ENCODE results near the gene MADD.
A peak's percentile ranks its signal among the peaks of the same experiment; 100 is the strongest.

The MADD gene

DNA sequence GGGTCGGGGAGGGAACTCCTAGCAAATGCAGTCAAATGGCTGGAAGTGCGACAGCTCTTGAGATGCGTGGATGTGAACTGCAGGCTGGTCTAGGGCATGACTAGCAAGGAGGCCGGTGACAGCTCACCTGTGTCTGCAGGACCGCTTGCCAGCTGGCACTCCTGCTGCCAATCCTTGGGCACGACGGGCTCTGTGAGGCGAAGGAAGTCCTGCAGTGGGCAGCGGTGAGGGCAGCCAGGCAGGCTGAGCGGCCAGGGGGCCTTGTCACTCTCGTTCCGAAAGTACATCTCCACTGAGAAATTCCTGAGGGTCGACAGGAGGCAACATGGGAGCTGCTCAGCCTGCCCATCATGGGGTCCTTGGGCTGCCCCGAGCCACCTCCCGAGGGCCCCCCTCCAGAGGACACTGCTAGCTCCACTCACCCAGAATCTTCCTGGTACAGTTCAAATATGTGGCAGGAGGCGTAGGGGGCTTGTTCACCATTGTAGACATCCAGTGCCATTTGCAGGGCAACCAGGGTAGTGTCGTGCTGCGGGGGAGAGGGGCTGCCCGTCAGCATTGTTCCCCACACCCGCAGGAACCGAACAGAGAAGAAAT, 27.2 kb upstream of the MADD start:
- Histone ChIP-seq H3K4me3 (ENCODE audit: control insufficient read depth in 1 of 7, extremely low read depth in 1 of 7, insufficient read depth in 4 of 7, low read depth in 2 of 7, low read length in 6 of 7) (no peak overlapping the region), H3K4me1 (ENCODE audit: control extremely low read depth in 1 of 4, control insufficient read depth in 4 of 4, insufficient read depth in 4 of 4, low read length in 3 of 4) (peaks cover under 1 to 6% (median under 1%) of the 10 kb centered on the region in 4 experiments), H3K27me3 (replicated peaks in 2 of 5; ENCODE audit: control insufficient read depth in 4 of 5, insufficient read depth in 5 of 5, low read length in 4 of 5) (no peaks in the 10 kb centered on the region), H3K36me3 (ENCODE audit: control insufficient read depth in 4 of 4, insufficient read depth in 4 of 4, low read length in 3 of 4) (peaks cover 21 to 78% (median 57%) of the 10 kb centered on the region in 4 experiments), H3K9me3 (ENCODE audit: control extremely low read depth in 1 of 5, control insufficient read depth in 4 of 5, insufficient read depth in 2 of 5, low read depth in 1 of 5, low read length in 4 of 5) (no peaks in the 10 kb centered on the region), H3K27ac (ENCODE audit: insufficient read depth in 1 of 2, low read depth in 1 of 2, low read length in 2 of 2, poor library complexity in 1 of 2, severe bottlenecking in 2 of 2) (no peak overlapping the region)
- WGBS (ENCODE audit: insufficient coverage): 94% methylated on average over 20 of the region's 21 CpGs
- ChIA-PET CTCF (interaction anchor here (1.5 to 2.1 kb wide), 4 partner anchors 9 to 26 kb away, joined by 4 to 10 read pairs (median 5); no protein-coding TSS in a partner anchor), POLR2A (no interaction called here)
- no peak for DNase-seq

DNA sequence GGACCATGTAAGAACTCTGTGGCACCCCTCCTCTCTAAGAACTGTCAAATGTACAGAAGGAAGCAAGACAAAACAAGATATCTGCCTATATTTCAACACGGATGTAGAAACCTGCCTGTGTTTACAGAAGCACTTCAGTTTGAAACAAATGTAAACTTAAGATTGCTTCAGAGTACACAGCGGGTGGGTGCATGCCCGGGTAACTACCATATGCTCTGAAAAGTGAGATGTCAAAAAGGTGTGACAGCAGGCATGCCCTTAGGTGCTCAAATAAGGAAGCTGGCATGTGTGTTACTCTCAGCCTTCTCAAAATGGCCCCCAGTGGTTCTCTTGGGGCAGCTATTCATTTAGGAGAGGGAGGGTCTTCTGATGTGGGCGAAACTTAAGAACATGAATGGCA, 26.5 kb upstream of the MADD start:
- peaks cover 6 to 13% (median 8%) of the 10 kb centered on the region in 4 experiments for H3K4me1 ChIP-seq (ENCODE audit: control extremely low read depth in 1 of 4, control insufficient read depth in 4 of 4, insufficient read depth in 4 of 4, low read length in 3 of 4)
- H3K9me3 ChIP-seq (ENCODE audit: control extremely low read depth in 1 of 5, control insufficient read depth in 4 of 5, insufficient read depth in 2 of 5, low read depth in 1 of 5, low read length in 4 of 5): no peaks in the 10 kb centered on the region
- no peaks in the 10 kb centered on the region for H3K27me3 ChIP-seq (replicated peaks in 2 of 5; ENCODE audit: control insufficient read depth in 4 of 5, insufficient read depth in 5 of 5, low read length in 4 of 5)
- H3K4me3 ChIP-seq (ENCODE audit: control insufficient read depth in 1 of 7, extremely low read depth in 1 of 7, insufficient read depth in 4 of 7, low read depth in 2 of 7, low read length in 6 of 7): no peak overlapping the region
- 96% methylated on average over 4 of the region's 4 CpGs for WGBS (ENCODE audit: insufficient coverage)
- ChIA-PET CTCF (interaction anchor here (1.5 to 9.7 kb wide), 3 partner anchors 9 to 19 kb away, joined by 4 to 145 read pairs (median 5); partner anchors contain the start of gene NR1H3), POLR2A (no interaction called here)
- no peak for DNase-seq
- no peak overlapping the region for H3K27ac ChIP-seq (ENCODE audit: insufficient read depth in 1 of 2, low read depth in 1 of 2, low read length in 2 of 2, poor library complexity in 1 of 2, severe bottlenecking in 2 of 2)
- H3K36me3 ChIP-seq (ENCODE audit: control insufficient read depth in 4 of 4, insufficient read depth in 4 of 4, low read length in 3 of 4): peaks cover 21 to 72% (median 52%) of the 10 kb centered on the region in 4 experiments

DNA sequence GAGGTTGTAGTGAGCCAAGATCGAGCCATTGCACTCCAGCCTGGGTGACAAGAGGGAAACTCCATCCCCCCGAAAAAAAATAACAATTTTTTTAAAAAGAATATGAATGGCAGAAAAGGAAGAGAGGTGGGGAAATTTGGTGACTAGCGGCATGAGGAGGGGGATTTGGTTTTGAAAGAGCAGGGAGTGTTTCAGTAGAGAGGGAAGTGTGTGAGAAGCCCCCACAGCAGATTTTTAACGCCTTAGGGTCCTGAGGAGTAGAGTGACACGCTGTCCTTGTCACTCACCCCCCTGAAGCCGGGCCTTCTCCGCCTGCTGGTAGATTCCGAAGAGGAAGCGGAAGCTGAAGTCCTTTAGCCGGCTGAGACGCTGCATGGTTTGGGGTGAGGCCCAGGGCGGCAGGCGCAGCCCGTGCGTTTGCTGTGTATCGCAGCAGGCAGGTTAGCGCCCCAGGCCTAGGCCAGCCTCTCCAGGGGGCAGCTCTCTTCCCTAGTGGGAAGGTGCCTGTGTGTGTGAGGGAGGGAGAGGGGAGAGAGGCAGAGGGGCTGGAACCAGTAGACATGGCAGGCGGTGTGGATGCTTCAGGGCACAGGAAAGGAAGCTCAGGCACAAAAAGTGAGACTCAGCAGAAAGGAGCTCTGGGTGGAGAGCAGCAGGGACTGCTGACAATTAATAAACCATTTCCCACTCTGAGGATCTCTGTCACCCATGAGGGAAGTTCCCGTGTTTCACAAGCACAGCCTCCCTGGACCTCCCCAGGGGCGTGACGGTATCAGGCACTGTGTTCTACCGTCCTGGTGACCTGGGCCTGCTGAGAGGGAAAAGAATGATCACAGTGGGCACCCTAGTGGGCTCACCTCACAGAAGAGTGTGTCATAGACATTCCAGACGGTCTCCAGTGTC, 25.2 kb upstream of the MADD start:
- H3K4me3 ChIP-seq (ENCODE audit: control insufficient read depth in 1 of 7, extremely low read depth in 1 of 7, insufficient read depth in 4 of 7, low read depth in 2 of 7, low read length in 6 of 7): no peak overlapping the region
- H3K4me1 ChIP-seq (ENCODE audit: control extremely low read depth in 1 of 4, control insufficient read depth in 4 of 4, insufficient read depth in 4 of 4, low read length in 3 of 4): peaks cover 11 to 21% (median 14%) of the 10 kb centered on the region in 4 experiments
- ChIA-PET POLR2A (no interaction called here), CTCF (interaction anchor here (1.0 to 9.7 kb wide), 3 partner anchors 11 to 18 kb away, joined by 3 to 145 read pairs (median 5); partner anchors contain the start of gene NR1H3)
- H3K9me3 ChIP-seq (ENCODE audit: control extremely low read depth in 1 of 5, control insufficient read depth in 4 of 5, insufficient read depth in 2 of 5, low read depth in 1 of 5, low read length in 4 of 5): no peaks in the 10 kb centered on the region
- no peak overlapping the region for H3K27ac ChIP-seq (ENCODE audit: insufficient read depth in 1 of 2, low read depth in 1 of 2, low read length in 2 of 2, poor library complexity in 1 of 2, severe bottlenecking in 2 of 2)
- 91% methylated on average over 19 of the region's 23 CpGs for WGBS (ENCODE audit: insufficient coverage)
- H3K36me3 ChIP-seq (ENCODE audit: control insufficient read depth in 4 of 4, insufficient read depth in 4 of 4, low read length in 3 of 4): peaks cover 19 to 60% (median 43%) of the 10 kb centered on the region in 4 experiments
- DNase-seq: no peak
- no peaks in the 10 kb centered on the region for H3K27me3 ChIP-seq (replicated peaks in 2 of 5; ENCODE audit: control insufficient read depth in 4 of 5, insufficient read depth in 5 of 5, low read length in 4 of 5)

DNA sequence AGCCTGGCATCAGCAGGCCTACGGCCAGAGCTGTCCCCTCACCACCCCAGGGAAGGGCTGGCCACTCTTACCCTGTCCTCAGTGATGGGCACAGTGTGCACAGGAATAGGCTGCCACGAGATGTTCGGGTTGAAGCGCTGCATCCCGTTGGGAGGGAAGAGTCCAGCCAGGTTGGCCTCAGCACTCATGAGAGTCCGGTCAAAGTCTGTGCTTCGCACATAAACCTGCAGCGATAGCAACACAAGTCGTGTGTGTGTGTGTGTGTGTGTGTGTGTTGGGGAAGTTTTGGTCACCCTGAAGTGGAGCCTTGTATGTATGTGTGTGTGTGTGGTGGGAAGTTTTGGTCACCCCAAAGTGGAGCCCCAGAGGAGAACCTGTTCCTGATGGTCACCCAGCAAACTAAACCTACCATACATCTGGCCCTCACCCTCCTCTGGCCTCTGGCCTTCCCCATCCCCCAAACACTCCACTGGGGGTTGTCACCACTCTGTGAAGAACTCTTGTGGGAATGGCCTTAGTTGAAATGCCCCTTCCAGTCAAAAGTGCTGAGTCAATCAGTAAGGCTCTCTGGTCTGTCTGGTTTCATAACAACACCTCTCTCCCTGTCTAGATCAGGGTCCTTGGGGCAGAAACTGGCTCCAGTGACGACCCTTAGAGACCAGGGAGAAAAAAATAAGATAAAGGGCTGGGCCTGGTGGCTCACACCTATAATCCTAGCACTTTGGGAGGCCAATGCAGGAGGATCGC, 24.1 kb upstream of the MADD start:
- Histone ChIP-seq H3K27me3 (replicated peaks in 2 of 5; ENCODE audit: control insufficient read depth in 4 of 5, insufficient read depth in 5 of 5, low read length in 4 of 5) (no peaks in the 10 kb centered on the region), H3K4me3 (ENCODE audit: control insufficient read depth in 1 of 7, extremely low read depth in 1 of 7, insufficient read depth in 4 of 7, low read depth in 2 of 7, low read length in 6 of 7) (no peak overlapping the region), H3K27ac (ENCODE audit: insufficient read depth in 1 of 2, low read depth in 1 of 2, low read length in 2 of 2, poor library complexity in 1 of 2, severe bottlenecking in 2 of 2) (no peak overlapping the region), H3K9me3 (ENCODE audit: control extremely low read depth in 1 of 5, control insufficient read depth in 4 of 5, insufficient read depth in 2 of 5, low read depth in 1 of 5, low read length in 4 of 5) (no peaks in the 10 kb centered on the region), H3K36me3 (ENCODE audit: control insufficient read depth in 4 of 4, insufficient read depth in 4 of 4, low read length in 3 of 4) (peaks cover 17 to 50% (median 36%) of the 10 kb centered on the region in 4 experiments), H3K4me1 (ENCODE audit: control extremely low read depth in 1 of 4, control insufficient read depth in 4 of 4, insufficient read depth in 4 of 4, low read length in 3 of 4) (peaks cover 11 to 21% (median 15%) of the 10 kb centered on the region in 4 experiments)
- no peak for DNase-seq
- POLR2A ChIA-PET: no interaction called here
- CTCF ChIA-PET: interaction anchor here (4.0 to 9.7 kb wide), 2 partner anchors 10 to 17 kb away, joined by 62 to 145 read pairs; partner anchors contain the start of gene NR1H3
- 96% methylated on average over 5 of the region's 11 CpGs for WGBS (ENCODE audit: insufficient coverage)

DNA sequence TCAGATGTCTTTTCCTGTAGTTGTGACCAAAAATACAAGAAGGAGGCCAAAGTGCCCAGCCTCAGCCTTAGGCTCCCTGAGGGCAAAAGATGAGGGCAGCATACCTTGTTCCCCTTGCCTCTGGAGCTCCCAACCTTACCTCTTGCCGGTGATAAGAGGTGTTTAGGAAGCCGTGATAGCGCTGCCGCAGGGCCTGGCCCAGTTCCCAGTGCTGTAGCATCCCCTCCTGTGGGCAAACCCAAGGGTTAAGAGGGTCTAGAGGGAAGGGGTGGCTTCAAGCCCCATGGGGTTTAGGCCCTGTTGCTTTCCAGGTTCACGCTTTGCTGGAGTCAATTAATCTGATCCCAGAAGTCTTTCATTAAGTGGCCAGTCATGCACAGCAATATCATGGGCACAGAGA, 22.4 kb upstream of the MADD start:
- peaks cover 11 to 34% (median 22%) of the 10 kb centered on the region in 4 experiments for H3K36me3 ChIP-seq (ENCODE audit: control insufficient read depth in 4 of 4, insufficient read depth in 4 of 4, low read length in 3 of 4)
- POLR2A ChIA-PET: interaction anchor here (0.8 to 1.8 kb wide), 4 partner anchors 12 to 33 kb away, joined by 3 to 9 read pairs (median 4); partner anchors contain the start of gene DDB2
- no peak for DNase-seq
- no peak overlapping the region for H3K27ac ChIP-seq (ENCODE audit: insufficient read depth in 1 of 2, low read depth in 1 of 2, low read length in 2 of 2, poor library complexity in 1 of 2, severe bottlenecking in 2 of 2)
- peaks cover 11 to 21% (median 15%) of the 10 kb centered on the region in 4 experiments for H3K4me1 ChIP-seq (ENCODE audit: control extremely low read depth in 1 of 4, control insufficient read depth in 4 of 4, insufficient read depth in 4 of 4, low read length in 3 of 4)
- no peaks in the 10 kb centered on the region for H3K27me3 ChIP-seq (replicated peaks in 2 of 5; ENCODE audit: control insufficient read depth in 4 of 5, insufficient read depth in 5 of 5, low read length in 4 of 5)
- 97% methylated on average over 4 of the region's 5 CpGs for WGBS (ENCODE audit: insufficient coverage)
- CTCF ChIA-PET: interaction anchor here (1.0 to 9.7 kb wide), 8 partner anchors 12 to 61 kb away, joined by 3 to 145 read pairs (median 7); partner anchors contain the start of genes DDB2 and NR1H3
- no peaks in the 10 kb centered on the region for H3K9me3 ChIP-seq (ENCODE audit: control extremely low read depth in 1 of 5, control insufficient read depth in 4 of 5, insufficient read depth in 2 of 5, low read depth in 1 of 5, low read length in 4 of 5)
- peak overlapping the region in 4 of 7 experiments; percentile 75 to 99 (median 95) for H3K4me3 ChIP-seq (ENCODE audit: control insufficient read depth in 1 of 7, extremely low read depth in 1 of 7, insufficient read depth in 4 of 7, low read depth in 2 of 7, low read length in 6 of 7)

DNA sequence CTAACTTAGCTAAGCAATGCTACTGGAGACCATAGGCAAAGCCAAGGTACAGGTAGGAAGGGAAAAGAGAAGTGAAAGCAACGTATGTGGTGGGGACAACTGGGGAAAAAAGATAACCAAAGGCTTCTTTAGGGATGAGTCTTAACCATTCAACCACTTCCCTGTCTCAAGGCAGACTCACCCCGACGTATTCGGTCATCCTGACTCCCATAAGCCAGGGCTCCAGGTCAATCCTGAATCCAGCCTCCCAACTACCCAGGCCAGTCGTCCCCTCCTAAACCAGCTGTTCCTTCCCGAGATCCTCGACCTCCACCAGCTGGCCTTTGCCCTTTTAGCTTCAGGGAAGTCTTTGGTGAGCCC, 21.6 kb upstream of the MADD start:
- DNase-seq: peak in 1 of 3 donors; percentile 28
- H3K4me1 ChIP-seq (ENCODE audit: control extremely low read depth in 1 of 4, control insufficient read depth in 4 of 4, insufficient read depth in 4 of 4, low read length in 3 of 4): peaks cover 11 to 21% (median 15%) of the 10 kb centered on the region in 4 experiments
- CTCF ChIA-PET: interaction anchor here (0.8 to 9.7 kb wide), 14 partner anchors 12 to 163 kb away, joined by 3 to 145 read pairs (median 4); partner anchors contain the start of genes DDB2 and NR1H3
- no peaks in the 10 kb centered on the region for H3K9me3 ChIP-seq (ENCODE audit: control extremely low read depth in 1 of 5, control insufficient read depth in 4 of 5, insufficient read depth in 2 of 5, low read depth in 1 of 5, low read length in 4 of 5)
- POLR2A ChIA-PET: interaction anchor here (1.0 to 1.8 kb wide), 7 partner anchors 11 to 34 kb away, joined by 3 to 9 read pairs (median 4); partner anchors contain the start of genes DDB2 and MADD
- H3K4me3 ChIP-seq (ENCODE audit: control insufficient read depth in 1 of 7, extremely low read depth in 1 of 7, insufficient read depth in 4 of 7, low read depth in 2 of 7, low read length in 6 of 7): peak overlapping the region; percentile 75 to 99 (median 94)
- H3K27me3 ChIP-seq (replicated peaks in 2 of 5; ENCODE audit: control insufficient read depth in 4 of 5, insufficient read depth in 5 of 5, low read length in 4 of 5): no peaks in the 10 kb centered on the region
- H3K36me3 ChIP-seq (ENCODE audit: control insufficient read depth in 4 of 4, insufficient read depth in 4 of 4, low read length in 3 of 4): peaks cover 10 to 26% (median 16%) of the 10 kb centered on the region in 4 experiments
- H3K27ac ChIP-seq (ENCODE audit: insufficient read depth in 1 of 2, low read depth in 1 of 2, low read length in 2 of 2, poor library complexity in 1 of 2, severe bottlenecking in 2 of 2): peak overlapping the region; percentile 94 to 97
- WGBS (ENCODE audit: insufficient coverage): 0% methylated on average over 3 of the region's 7 CpGs

All from common myeloid progenitor, CD34-positive (primary cell).